ENCODE data around the gene PHOSPHO1. TPM values are rescaled to one million over a fixed set of nuclear protein-coding genes. Genes with fewer than 3 reads are reported as not detected.
A peak's percentile ranks its signal among the peaks of the same experiment; 100 is the strongest.
"Not testable (repeated sequence)": the region's sequence is repeated elsewhere in the genome, so short reads cannot be mapped to it uniquely, and the experiment has no call there.

PHOSPHO1 gene, protein sequence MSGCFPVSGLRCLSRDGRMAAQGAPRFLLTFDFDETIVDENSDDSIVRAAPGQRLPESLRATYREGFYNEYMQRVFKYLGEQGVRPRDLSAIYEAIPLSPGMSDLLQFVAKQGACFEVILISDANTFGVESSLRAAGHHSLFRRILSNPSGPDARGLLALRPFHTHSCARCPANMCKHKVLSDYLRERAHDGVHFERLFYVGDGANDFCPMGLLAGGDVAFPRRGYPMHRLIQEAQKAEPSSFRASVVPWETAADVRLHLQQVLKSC
- not detected for total RNA-seq

DNA sequence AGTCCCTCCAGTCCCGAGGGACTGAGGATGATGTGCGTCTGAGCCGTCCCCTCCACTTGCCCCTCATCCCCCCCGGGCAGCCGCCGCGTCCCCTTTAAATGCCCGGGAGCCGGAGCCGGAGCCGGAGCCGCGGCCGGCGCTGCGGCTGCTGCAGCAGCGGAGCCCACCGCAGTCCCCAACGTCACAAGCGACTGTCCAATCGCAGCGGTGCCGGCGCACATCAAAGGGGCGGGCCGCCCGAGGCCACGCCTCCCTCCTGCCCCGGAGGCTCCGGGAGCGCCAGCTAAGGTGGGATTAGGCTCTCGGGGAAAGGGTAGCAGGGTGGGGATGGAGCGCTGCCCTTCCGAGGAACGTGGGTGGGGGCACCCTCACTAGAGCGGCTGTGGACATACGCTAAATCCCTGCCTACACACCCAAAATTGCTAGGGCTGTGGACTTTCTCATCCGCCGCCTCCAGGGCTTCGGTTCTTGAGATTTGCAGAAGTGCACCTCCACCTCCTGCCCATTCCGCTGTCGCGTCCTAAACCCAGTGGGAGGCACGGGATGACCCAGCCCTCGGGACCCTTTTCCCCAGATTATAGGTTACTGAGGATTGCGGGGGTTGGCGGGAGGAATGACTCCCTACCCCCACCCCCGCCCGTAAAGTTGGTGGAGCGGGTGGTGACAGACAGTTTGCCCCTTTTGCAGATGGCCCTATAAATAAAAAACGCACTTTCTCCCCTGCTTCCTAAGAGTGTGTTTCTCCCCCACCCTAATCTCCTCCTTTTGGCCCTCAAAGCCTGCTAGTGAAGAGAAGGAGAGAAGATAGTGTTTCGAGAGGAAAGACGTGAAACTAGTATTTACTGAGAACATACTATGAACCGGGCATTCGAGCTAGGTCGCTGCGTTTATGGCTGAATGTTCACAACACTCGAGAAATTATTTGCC lies at the start of gene PHOSPHO1:
Gene PHOSPHO1, minus strand, starts transcription at position 152 of the 927 bp plus-strand sequence. CDS start 4,096 bp downstream, outside the sequence.
- intact Hi-C loops (cut with DNase I, micrococcal nuclease): loop anchor here in 1 of 2 experiments (1.0 to 2.0 kb wide), 3 partner anchors 21 to 39 kb away; partner anchors contain the start of genes ABI3 and GNGT2
- Mint-ChIP-seq H3K27me3 (peaks cover 19% of the 10 kb centered on the region), H3K4me1 (peaks cover 6% of the 10 kb centered on the region), H3K4me3 (peak within 1 kb of the TSS; percentile 66), H3K36me3 (ENCODE audit: low read depth) (no peaks in the 10 kb centered on the region), H3K27ac (no peak within 1 kb of the TSS), H3K9me3 (ENCODE audit: low read depth) (no peaks in the 10 kb centered on the region)
- ChIA-PET CTCF (interaction anchor here (0.6 to 7.0 kb wide), 6 partner anchors 9 to 276 kb away, joined by 3 to 58 read pairs (median 4); partner anchors contain the start of genes ABI3 and GNGT2), POLR2A (no interaction called here)
- peak; percentile 91 for DNase-seq
- peak; percentile 89 for ATAC-seq

DNA sequence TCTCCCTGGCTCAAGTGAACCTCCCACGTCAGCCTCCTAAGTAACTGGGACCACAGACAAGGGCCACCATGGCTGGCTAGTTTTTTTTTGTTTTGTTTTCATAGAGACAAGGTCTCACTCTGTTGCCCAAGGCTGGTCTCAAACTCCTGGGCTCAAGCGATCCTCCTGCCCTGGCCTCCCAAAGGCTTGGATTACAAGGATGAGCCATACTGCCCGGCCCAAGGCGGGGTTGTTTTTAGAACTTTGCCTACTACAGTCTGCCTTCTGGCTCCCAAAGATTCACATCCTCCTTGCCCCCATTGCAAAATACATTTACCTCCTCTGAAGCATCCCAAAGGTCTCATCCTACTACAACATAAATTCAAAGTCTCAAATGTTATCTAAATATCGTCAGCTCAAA lies 49.5 kb upstream of the PHOSPHO1 start:
- intact Hi-C loops (cut with DNase I, micrococcal nuclease): no loop called here
- Mint-ChIP-seq H3K9me3 (ENCODE audit: low read depth) (no peaks in the 10 kb centered on the region), H3K27ac (no peak overlapping the region), H3K27me3 (no peaks in the 10 kb centered on the region), H3K36me3 (ENCODE audit: low read depth) (no peaks in the 10 kb centered on the region), H3K4me3 (no peak overlapping the region), H3K4me1 (no peaks in the 10 kb centered on the region)
- ATAC-seq (no peak), DNase-seq (no peak)
- CTCF ChIA-PET: interaction anchor here (0.5 to 1.4 kb wide), 4 partner anchors 11 to 988 kb away, joined by 3 to 4 read pairs (median 3); no protein-coding TSS in a partner anchor
- POLR2A ChIA-PET: no interaction called here

DNA sequence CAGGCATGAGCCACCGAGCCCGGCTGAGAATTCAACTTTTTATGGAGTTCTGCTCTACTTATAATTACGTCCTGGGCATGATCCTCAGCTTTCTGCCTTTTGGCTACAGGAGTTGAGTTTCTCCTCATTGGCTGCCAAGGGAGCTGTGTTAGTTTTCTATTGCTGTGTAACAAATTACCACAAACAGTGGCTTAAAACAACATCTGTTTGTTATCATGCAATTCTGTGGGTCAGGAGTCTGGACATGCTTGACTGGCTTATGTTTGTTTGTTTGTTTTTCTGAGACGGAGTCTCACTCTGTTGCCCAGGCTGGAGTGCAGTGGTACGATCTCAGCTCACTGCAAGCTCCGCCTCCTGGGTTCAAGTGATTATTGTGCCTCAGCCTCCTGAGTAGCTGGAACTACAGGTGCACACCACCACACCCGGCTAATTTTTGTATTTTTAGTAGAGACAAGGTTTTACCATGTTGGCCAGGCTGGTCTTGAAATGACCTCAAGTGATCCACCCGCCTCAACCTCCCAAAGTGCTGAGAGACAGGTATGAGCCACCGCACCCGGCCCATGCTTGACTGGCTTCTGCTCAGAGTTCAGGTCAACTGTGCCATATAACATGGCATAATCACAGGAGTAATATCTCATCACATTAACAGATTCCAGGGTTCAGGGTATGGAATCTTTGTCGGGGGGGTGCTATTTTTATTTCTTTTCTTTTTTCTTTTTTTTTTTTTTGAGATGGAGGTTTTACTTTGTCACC lies 48.9 kb upstream of the PHOSPHO1 start:
- intact Hi-C loops (cut with DNase I, micrococcal nuclease); H3K9me3 Mint-ChIP-seq (ENCODE audit: low read depth); DNase-seq; H3K4me1 Mint-ChIP-seq; H3K36me3 Mint-ChIP-seq (ENCODE audit: low read depth); H3K27me3 Mint-ChIP-seq; H3K27ac Mint-ChIP-seq; POLR2A ChIA-PET; H3K4me3 Mint-ChIP-seq; ATAC-seq: not testable (repeated sequence)
- CTCF ChIA-PET: interaction anchor here (0.5 to 1.6 kb wide), 2 partner anchors 99 to 368 kb away, joined by 3 read pairs; no protein-coding TSS in a partner anchor

DNA sequence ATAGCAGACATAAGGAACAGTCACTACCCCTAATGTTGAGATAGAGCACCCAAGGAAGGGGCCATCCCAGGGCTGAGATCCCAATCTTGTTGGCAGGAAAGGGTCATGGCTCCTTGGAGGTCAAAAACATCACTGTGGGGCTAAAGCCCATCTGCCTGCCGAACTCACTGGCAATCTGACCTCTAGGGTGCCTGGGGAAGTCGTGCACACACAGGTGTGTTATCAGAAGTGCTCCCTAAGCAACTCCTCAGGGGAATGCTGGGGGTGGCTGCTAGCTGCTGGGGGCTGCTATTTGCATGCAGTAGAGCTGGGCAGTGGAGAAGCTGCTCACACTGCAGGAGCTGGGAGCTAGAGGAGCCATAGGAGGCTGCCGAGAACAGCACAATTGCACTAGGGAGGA lies 47.5 kb upstream of the PHOSPHO1 start:
- no peak for DNase-seq
- H3K9me3 Mint-ChIP-seq (ENCODE audit: low read depth): no peaks in the 10 kb centered on the region
- ChIA-PET CTCF (interaction anchor here (0.5 to 1.6 kb wide), 3 partner anchors 98 to 289 kb away, joined by 3 read pairs; no protein-coding TSS in a partner anchor), POLR2A (no interaction called here)
- H3K4me3 Mint-ChIP-seq: no peak overlapping the region
- H3K36me3 Mint-ChIP-seq (ENCODE audit: low read depth): no peaks in the 10 kb centered on the region
- ATAC-seq: no peak
- H3K27ac Mint-ChIP-seq: no peak overlapping the region
- intact Hi-C loops (cut with DNase I, micrococcal nuclease): loop anchor here in 1 of 2 experiments (1.0 kb wide), 1 partner anchor 102 kb away; no protein-coding TSS in a partner anchor
- no peaks in the 10 kb centered on the region for H3K4me1 Mint-ChIP-seq
- no peaks in the 10 kb centered on the region for H3K27me3 Mint-ChIP-seq

DNA sequence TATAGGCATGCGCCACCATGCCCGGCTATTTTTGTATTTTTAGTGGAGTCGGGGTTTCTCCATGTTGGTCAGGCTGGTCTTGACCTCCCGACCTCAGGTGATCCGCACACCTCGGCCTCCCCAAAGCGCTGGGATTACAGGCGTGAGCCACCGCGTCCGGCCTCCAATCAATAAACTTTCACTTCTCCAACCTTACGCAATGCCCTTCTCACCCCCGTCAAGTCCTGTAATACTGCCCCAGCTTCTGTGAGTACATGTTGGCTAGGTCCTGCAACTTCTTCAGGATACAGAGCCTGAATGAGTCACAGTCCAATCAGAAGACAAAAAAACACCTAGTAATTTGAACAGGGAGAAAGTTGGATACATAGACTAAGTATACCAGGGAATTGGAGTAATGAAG lies 47.1 kb upstream of the PHOSPHO1 start:
- H3K27me3 Mint-ChIP-seq: no peaks in the 10 kb centered on the region
- DNase-seq: no peak
- no peaks in the 10 kb centered on the region for H3K36me3 Mint-ChIP-seq (ENCODE audit: low read depth)
- ChIA-PET CTCF (interaction anchor here (0.5 to 1.5 kb wide), 2 partner anchors 98 to 289 kb away, joined by 3 read pairs; no protein-coding TSS in a partner anchor), POLR2A (no interaction called here)
- H3K4me3 Mint-ChIP-seq: no peak overlapping the region
- H3K9me3 Mint-ChIP-seq (ENCODE audit: low read depth): no peaks in the 10 kb centered on the region
- no peaks in the 10 kb centered on the region for H3K4me1 Mint-ChIP-seq
- intact Hi-C loops (cut with DNase I, micrococcal nuclease): loop anchor here in 1 of 2 experiments (1.0 kb wide), 1 partner anchor 101 kb away; no protein-coding TSS in a partner anchor
- H3K27ac Mint-ChIP-seq: no peak overlapping the region
- ATAC-seq: no peak

DNA sequence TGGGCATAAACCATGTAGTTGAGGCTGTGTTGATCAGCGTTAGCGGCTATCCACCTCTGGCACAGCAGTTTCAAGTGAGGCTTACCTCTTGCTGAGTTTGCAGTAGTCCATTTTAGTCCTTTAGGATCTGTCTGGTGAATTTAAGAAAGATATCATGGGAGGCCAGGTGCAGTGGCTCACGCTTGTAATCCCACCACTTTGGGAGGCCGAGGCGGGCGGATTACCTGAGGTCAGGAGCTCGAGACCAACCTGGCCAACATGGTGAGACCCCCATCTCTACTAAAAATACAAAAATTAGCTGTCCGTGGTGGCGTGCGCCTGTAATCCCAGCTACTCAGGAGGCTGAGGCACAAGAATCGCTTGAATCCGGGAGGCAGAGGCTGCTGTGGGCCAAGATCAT lies 45.4 kb upstream of the PHOSPHO1 start:
- DNase-seq; H3K9me3 Mint-ChIP-seq (ENCODE audit: low read depth); ATAC-seq; H3K4me3 Mint-ChIP-seq; H3K36me3 Mint-ChIP-seq (ENCODE audit: low read depth); CTCF ChIA-PET; H3K27me3 Mint-ChIP-seq; H3K4me1 Mint-ChIP-seq; POLR2A ChIA-PET; intact Hi-C loops (cut with DNase I, micrococcal nuclease); H3K27ac Mint-ChIP-seq: not testable (repeated sequence)

DNA sequence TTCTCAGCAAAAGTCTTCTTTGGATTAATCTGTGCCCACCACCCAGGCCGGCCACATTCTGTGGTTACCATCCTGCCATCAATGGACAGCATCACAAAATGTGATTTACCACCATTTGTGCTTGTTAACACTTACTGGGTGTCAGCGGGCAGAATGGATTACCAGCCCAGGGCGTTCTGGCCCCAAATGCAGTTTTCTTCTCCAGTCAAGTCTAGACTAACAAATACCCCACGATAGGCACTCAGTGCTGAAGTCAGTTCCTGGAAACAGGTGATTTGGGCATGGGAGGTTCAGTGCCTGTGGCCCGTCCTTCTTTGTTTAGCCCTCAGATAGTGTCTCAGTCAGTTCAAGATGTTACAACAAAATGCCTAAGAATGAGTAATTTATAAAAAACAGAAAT lies 38.8 kb upstream of the PHOSPHO1 start:
- DNase-seq (no peak), ATAC-seq (no peak)
- H3K4me1 Mint-ChIP-seq: no peaks in the 10 kb centered on the region
- H3K4me3 Mint-ChIP-seq: no peak overlapping the region
- H3K9me3 Mint-ChIP-seq (ENCODE audit: low read depth): no peaks in the 10 kb centered on the region
- ChIA-PET CTCF (no interaction called here), POLR2A (no interaction called here)
- intact Hi-C loops (cut with DNase I, micrococcal nuclease): no loop called here
- H3K27ac Mint-ChIP-seq: no peak overlapping the region
- H3K27me3 Mint-ChIP-seq: peaks cover 1% of the 10 kb centered on the region
- H3K36me3 Mint-ChIP-seq (ENCODE audit: low read depth): no peaks in the 10 kb centered on the region

DNA sequence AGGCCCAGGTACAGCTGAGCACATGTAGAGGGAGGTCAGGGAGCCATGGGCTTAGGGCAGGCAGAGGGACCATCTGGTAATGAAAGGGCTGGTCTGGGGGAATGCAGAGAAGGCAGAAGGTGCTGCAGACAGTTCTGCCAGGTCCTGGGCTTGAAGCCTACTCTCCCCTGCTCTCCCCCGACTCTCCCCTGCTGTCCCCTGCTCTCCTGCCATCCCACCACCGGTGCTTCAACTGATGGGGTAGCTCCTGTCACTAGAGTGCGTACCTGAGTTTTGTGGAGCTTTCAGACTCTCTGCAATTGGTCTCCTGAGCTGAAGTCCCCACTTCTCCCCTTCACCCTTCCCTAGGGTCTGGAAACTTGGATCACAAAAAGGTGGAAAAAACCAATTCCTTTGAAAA lies 37.3 kb upstream of the PHOSPHO1 start:
- no peak for ATAC-seq
- H3K36me3 Mint-ChIP-seq (ENCODE audit: low read depth): no peaks in the 10 kb centered on the region

DNA sequence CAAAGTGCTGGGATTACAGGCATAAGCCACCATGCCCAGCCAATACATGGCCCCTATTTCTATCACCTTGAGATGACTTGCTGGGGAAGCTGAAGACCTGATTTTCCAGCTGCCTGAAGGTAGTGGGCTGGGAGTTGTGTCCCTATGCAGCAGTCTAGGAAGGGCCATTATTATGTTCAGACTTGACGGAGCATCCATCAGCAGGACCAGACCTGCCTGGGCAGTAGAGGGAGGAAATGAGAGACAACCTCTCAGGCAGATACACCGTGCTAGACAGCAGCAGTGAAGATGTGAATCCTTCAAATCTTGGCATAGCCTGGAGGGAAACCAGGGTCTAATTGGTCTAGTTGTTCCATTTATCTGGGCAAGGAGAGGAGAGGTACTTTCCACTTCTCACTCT lies 35.6 kb upstream of the PHOSPHO1 start:
- no peak for ATAC-seq
- Mint-ChIP-seq H3K27me3 (peaks cover 1% of the 10 kb centered on the region), H3K4me3 (no peak overlapping the region), H3K9me3 (ENCODE audit: low read depth) (no peaks in the 10 kb centered on the region), H3K27ac (no peak overlapping the region), H3K4me1 (no peaks in the 10 kb centered on the region), H3K36me3 (ENCODE audit: low read depth) (no peaks in the 10 kb centered on the region)
- no peak for DNase-seq
- POLR2A ChIA-PET: no interaction called here
- CTCF ChIA-PET: interaction anchor here (1.5 kb wide), 1 partner anchor 22 kb away, joined by 4 read pairs; no protein-coding TSS in a partner anchor
- intact Hi-C loops (cut with DNase I, micrococcal nuclease): no loop called here

More for the DNA sequence above, 37.3 kb upstream of the PHOSPHO1 start:
- no peaks in the 10 kb centered on the region for H3K4me1 Mint-ChIP-seq
- no peak overlapping the region for H3K27ac Mint-ChIP-seq
- no peak overlapping the region for H3K4me3 Mint-ChIP-seq
- ChIA-PET POLR2A (no interaction called here), CTCF (interaction anchor here (0.6 to 1.1 kb wide), 4 partner anchors 22 to 383 kb away, joined by 3 to 4 read pairs (median 3); no protein-coding TSS in a partner anchor)
- intact Hi-C loops (cut with DNase I, micrococcal nuclease): no loop called here
- no peak for DNase-seq
- peaks cover 1% of the 10 kb centered on the region for H3K27me3 Mint-ChIP-seq
- H3K9me3 Mint-ChIP-seq (ENCODE audit: low read depth): no peaks in the 10 kb centered on the region

DNA sequence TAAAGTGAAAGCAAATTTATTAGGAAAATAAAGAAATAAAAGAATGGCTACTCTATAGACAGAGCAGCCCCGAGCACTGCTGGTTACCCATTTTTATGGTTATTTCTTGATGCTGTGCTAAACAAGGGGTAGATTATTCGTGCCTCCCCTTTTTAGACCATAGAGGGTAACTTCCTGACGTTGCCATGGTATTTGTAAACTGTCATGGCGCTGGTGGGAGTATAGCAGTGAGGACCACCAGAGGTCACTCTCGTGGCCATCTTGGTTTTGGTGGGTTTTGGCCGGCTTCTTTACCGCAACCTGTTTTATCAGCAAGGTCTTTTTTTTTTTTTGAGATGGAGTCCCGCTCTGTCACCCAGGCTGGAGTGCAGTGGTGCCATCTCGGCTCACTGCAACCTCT lies 31.0 kb upstream of the PHOSPHO1 start:
- H3K36me3 Mint-ChIP-seq (ENCODE audit: low read depth); H3K4me3 Mint-ChIP-seq; H3K9me3 Mint-ChIP-seq (ENCODE audit: low read depth); DNase-seq; ATAC-seq; H3K4me1 Mint-ChIP-seq; H3K27me3 Mint-ChIP-seq; POLR2A ChIA-PET; H3K27ac Mint-ChIP-seq: not testable (repeated sequence)
- CTCF ChIA-PET: interaction anchor here (1.3 kb wide), 1 partner anchor 36 kb away, joined by 4 read pairs; no protein-coding TSS in a partner anchor
- intact Hi-C loops (cut with DNase I, micrococcal nuclease): loop anchor here (2.0 kb wide), 2 partner anchors 31 to 69 kb away; partner anchors contain the start of gene PHOSPHO1 (in 1 of the 2)
